Natural killer cell (primary cell): ENCODE measurements around the gene MUSK. TPM values are rescaled to one million over a fixed set of nuclear protein-coding genes. Genes with fewer than 3 reads are reported as not detected.

Experiments used
- ATAC-seq, 3 donors: fragments of 150-1000 bp in 2 of 3; fragments of 200-7000 bp in 1 of 3; cut with Tn5 transposase; 1 replicate in 1 of 3; 2 replicates in 2 of 3; pipeline ENCODE4 v1.10.0; 2021; ENCODE audit warnings: mild to moderate bottlenecking in 2 of 3, moderate library complexity in 2 of 3
- DNase-seq, 2 donors: peaks; one replicate each; pipeline versions ENCODE4 v3.0.0 to v3.0.0-alpha.2; 2013 to 2021; ENCODE audit warnings: mixed read lengths in 1 of 2
- H3K27ac ChIP-seq: one replicate; pipeline ENCODE4 v1.5.1; 2013; ENCODE audit warnings: mild to moderate bottlenecking, low read length
- H3K27me3 ChIP-seq: one replicate; pipeline ENCODE4 v1.6.1; 2013; ENCODE audit warnings: low read length; ENCODE audit not compliant: control insufficient read depth, insufficient read depth
- H3K36me3 ChIP-seq: one replicate; pipeline ENCODE4 v1.6.1; 2013; ENCODE audit warnings: low read length; ENCODE audit not compliant: control insufficient read depth, insufficient read depth
- H3K4me1 ChIP-seq: one replicate; pipeline ENCODE4 v1.6.1; 2013; ENCODE audit warnings: low read length; ENCODE audit not compliant: control insufficient read depth, insufficient read depth
- H3K4me3 ChIP-seq: one replicate; pipeline ENCODE4 v1.5.1; 2013; ENCODE audit warnings: low read length
- H3K9me3 ChIP-seq: one replicate; pipeline ENCODE4 v1.6.1; 2013; ENCODE audit warnings: low read length; ENCODE audit not compliant: control insufficient read depth, insufficient read depth
- H3K27ac Mint-ChIP-seq, 2 donors: one replicate each; pipeline ENCODE4 v1.8.0; 2022; ENCODE audit warnings: mild to moderate bottlenecking in 2 of 2, mixed read lengths in 2 of 2, moderate library complexity in 1 of 2
- H3K27me3 Mint-ChIP-seq, 2 donors: one replicate each; pipeline ENCODE4 v1.8.0; 2022; ENCODE audit warnings: low read depth in 2 of 2, mixed read lengths in 2 of 2
- H3K36me3 Mint-ChIP-seq: one replicate; pipeline ENCODE4 v1.8.0; 2022; ENCODE audit warnings: mixed read lengths
- H3K4me1 Mint-ChIP-seq, 2 donors: one replicate each; pipeline ENCODE4 v1.8.0; 2022; ENCODE audit warnings: mixed read lengths in 2 of 2
- H3K4me3 Mint-ChIP-seq: one replicate; pipeline ENCODE4 v1.8.0; 2022; ENCODE audit warnings: mild to moderate bottlenecking, moderate library complexity, mixed read lengths
- H3K9me3 Mint-ChIP-seq, 2 donors: one replicate each; pipeline ENCODE4 v1.8.0; 2022; ENCODE audit warnings: mixed read lengths in 2 of 2
- CTCF ChIP-seq: fragments of 200-600 bp; IDR thresholded peaks from one replicate; pipeline ENCODE4 v1.8.0; 2022; ENCODE audit warnings: antibody characterized with exemption
- WGBS: methylation state at CpG from one replicate; pipeline ENCODE4 v1.1.7; 2013; ENCODE audit warnings: missing lambda C conversion rate; ENCODE audit not compliant: insufficient coverage; 5-methylcytosine and 5-hydroxymethylcytosine counted together
- intact Hi-C: fragments of 100-400 bp; cut with micrococcal nuclease; formaldehyde crosslinking; loops from one replicate; pipeline ENCODE4 v1.14.2; 2022
- total RNA-seq, 4 donors: library from RNA; stranded (reverse); fragments of 120-200 nt in 1 of 4; gene quantifications; one replicate each; pipeline versions ENCODE4 v1.2.3 to v1.2.4, GENCODE V29; 2013 to 2022

MUSK gene
- total RNA-seq, 3 donors from 2014 or later (not counting 1 experiment from before 2014, with no cell fraction given) = not detected

GRCh38 chr9:110623462-110624025 is 45.0 kb upstream of the MUSK start:
- DNase-seq (peak in 1 of 2 donors; percentile 31), ATAC-seq (no peak)
- Histone ChIP-seq H3K4me3 (no peak overlapping the region), H3K4me1 (no peaks in the 10 kb centered on the region), H3K27ac (no peak overlapping the region), H3K27me3 (no peaks in the 10 kb centered on the region), H3K36me3 (no peaks in the 10 kb centered on the region), H3K9me3 (no peaks in the 10 kb centered on the region)
- no peaks in the 10 kb centered on the region for H3K9me3 Mint-ChIP-seq
- 27% methylated on average over 1 of the region's 3 CpGs for WGBS
- H3K36me3 Mint-ChIP-seq = no peaks in the 10 kb centered on the region
- TF ChIP-seq CTCF = peak; percentile 34
- H3K4me3 Mint-ChIP-seq = no peak overlapping the region
- intact Hi-C loops = loop anchor here (10.0 kb wide), 1 partner anchor 439 kb away; no protein-coding TSS in a partner anchor
- H3K27ac Mint-ChIP-seq = no peak overlapping the region
- H3K27me3 Mint-ChIP-seq = no peaks in the 10 kb centered on the region
- no peaks in the 10 kb centered on the region for H3K4me1 Mint-ChIP-seq

GRCh38 chr9:110626101-110626829 is 42.3 kb upstream of the MUSK start:
- WGBS = 65% methylated on average over 7 of the region's 9 CpGs
- H3K4me1 Mint-ChIP-seq = no peaks in the 10 kb centered on the region
- Histone ChIP-seq H3K27me3 (no peaks in the 10 kb centered on the region), H3K4me3 (no peak overlapping the region), H3K27ac (no peak overlapping the region), H3K4me1 (no peaks in the 10 kb centered on the region), H3K36me3 (no peaks in the 10 kb centered on the region), H3K9me3 (no peaks in the 10 kb centered on the region)
- intact Hi-C loops = loop anchor here (10.0 kb wide), 1 partner anchor 441 kb away; no protein-coding TSS in a partner anchor
- H3K9me3 Mint-ChIP-seq = no peaks in the 10 kb centered on the region
- H3K27ac Mint-ChIP-seq = no peak overlapping the region
- TF ChIP-seq CTCF = no peak
- DNase-seq = no peak
- ATAC-seq = no peak
- H3K4me3 Mint-ChIP-seq = no peak overlapping the region
- no peaks in the 10 kb centered on the region for H3K36me3 Mint-ChIP-seq
- H3K27me3 Mint-ChIP-seq = no peaks in the 10 kb centered on the region

- intact Hi-C loops = loop anchor here (10.0 kb wide), 1 partner anchor 659 kb away; no protein-coding TSS in a partner anchor
- no peak overlapping the region for H3K27ac Mint-ChIP-seq
Observed at GRCh38 chr9:110635589-110635988, 33.0 kb upstream of the MUSK start.

More at GRCh38 chr9:110635589-110635988, 33.0 kb upstream of the MUSK start:
- Histone ChIP-seq H3K4me3 (no peak overlapping the region), H3K27me3 (no peaks in the 10 kb centered on the region), H3K36me3 (no peaks in the 10 kb centered on the region), H3K27ac (no peak overlapping the region), H3K9me3 (no peaks in the 10 kb centered on the region), H3K4me1 (no peaks in the 10 kb centered on the region)
- no peak for TF ChIP-seq CTCF
- H3K36me3 Mint-ChIP-seq = peaks cover 14% of the 10 kb centered on the region
- no peaks in the 10 kb centered on the region for H3K4me1 Mint-ChIP-seq
- no peak overlapping the region for H3K4me3 Mint-ChIP-seq
- peaks cover 6 to 14% of the 10 kb centered on the region in 2 donors for H3K9me3 Mint-ChIP-seq
- no peak for ATAC-seq
- H3K27me3 Mint-ChIP-seq = no peaks in the 10 kb centered on the region
- DNase-seq = no peak
